B cell (primary cell): ENCODE measurements around the gene XRCC4.

Experiments used
- EZH2 ChIP-seq: IDR thresholded peaks from 2 replicates; pipeline ENCODE4 v1.6.1; 2012; ENCODE audit warnings: borderline replicate concordance, low read depth, mild to moderate bottlenecking, moderate library complexity, low read length; ENCODE audit not compliant: insufficient read depth, poor library complexity, severe bottlenecking
- TF ChIP-seq, protein P1 (sequence below): fragments of 200-600 bp; IDR thresholded peaks from one replicate; pipeline ENCODE4 v1.8.0; 2022; ENCODE audit warnings: antibody characterized with exemption, mild to moderate bottlenecking

DNA sequence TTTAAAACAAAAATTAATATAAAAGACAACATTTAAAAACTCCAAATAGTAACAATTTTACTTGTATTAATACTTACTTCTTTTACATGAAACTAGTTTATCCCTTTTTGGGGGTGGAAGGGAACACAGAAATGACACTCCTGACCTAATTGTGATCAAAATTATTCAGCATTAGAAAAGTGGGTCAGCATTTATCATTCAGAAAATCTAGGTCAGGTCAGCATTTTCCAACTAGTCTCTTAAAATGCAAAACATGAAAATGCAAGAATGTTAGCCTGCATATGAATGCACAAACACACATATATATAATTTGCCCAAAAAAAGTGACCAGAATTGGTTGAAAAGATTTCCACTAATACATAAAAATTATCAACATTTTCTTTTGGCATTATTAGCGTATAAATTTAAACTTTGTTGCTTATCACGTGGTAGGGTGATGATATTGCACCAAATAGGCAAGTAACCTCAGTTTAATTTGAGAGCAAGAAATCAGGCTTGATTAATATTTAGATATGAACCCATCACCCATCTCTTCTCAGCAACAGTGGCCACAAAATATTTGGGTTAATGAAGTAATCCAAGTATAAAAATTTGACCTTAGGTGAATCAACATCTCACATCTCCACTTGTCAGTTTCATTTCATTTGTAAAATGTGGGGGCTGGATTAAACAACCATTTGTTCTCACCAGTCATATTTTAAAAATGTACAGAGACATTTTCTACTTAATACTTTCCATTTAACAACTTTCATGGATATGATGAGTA is 5.9 kb upstream of the XRCC4 start:
- TF ChIP-seq EZH2, result no peak
- TF ChIP-seq, protein P1, sequence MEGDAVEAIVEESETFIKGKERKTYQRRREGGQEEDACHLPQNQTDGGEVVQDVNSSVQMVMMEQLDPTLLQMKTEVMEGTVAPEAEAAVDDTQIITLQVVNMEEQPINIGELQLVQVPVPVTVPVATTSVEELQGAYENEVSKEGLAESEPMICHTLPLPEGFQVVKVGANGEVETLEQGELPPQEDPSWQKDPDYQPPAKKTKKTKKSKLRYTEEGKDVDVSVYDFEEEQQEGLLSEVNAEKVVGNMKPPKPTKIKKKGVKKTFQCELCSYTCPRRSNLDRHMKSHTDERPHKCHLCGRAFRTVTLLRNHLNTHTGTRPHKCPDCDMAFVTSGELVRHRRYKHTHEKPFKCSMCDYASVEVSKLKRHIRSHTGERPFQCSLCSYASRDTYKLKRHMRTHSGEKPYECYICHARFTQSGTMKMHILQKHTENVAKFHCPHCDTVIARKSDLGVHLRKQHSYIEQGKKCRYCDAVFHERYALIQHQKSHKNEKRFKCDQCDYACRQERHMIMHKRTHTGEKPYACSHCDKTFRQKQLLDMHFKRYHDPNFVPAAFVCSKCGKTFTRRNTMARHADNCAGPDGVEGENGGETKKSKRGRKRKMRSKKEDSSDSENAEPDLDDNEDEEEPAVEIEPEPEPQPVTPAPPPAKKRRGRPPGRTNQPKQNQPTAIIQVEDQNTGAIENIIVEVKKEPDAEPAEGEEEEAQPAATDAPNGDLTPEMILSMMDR, result no peak
